Measurements from ENCODE around the gene PML.

The PML gene

DNA sequence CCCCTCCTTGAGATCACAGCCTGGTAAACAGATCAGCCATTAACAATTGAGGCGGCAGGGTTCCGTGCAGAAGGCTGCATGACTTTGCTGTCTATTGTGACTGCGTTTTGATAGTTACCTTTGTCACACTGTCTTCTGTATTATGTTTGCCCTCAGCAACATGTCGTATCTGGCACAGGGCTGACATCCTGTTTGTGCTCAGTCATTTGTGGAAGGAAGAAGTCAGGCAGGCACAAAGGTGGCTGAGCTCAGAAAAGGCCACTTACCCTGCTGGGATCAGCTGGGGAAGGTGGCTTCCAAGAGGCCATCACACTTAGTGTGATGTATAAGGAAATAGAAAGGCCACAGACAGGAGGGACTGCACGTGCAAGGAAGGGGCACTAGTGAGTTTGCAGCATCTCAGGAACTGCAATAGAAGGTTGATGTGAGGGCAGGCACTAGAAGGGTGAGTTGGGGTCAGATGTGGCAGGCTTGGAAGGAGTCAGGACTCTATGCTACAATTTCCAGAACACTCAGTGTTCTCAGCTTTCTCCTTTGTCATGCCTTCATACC is 13.4 kb downstream of the PML start:
- no peak for DNase-seq (ENCODE audit: low spot score)

DNA sequence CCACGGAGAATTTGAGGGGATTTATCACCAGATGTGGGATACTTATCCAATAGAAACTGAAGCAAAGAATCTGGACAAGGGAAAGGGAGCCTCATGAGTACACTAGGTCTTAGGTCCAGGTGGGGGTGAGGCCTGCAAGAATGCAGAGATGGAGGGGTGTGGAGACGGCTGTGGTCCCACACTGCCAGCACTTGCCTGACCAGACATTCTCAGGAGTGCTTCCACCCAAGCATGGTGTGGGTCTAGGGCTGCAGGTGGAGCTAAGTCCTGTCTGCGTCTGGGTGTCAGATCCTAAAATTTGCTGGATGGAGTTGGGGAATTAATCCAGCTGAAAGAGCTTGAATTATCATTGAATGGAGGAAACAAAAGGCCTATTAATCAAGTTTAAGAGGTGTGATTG is 14.4 kb downstream of the PML start:
- no peak for DNase-seq (ENCODE audit: low spot score)

DNA sequence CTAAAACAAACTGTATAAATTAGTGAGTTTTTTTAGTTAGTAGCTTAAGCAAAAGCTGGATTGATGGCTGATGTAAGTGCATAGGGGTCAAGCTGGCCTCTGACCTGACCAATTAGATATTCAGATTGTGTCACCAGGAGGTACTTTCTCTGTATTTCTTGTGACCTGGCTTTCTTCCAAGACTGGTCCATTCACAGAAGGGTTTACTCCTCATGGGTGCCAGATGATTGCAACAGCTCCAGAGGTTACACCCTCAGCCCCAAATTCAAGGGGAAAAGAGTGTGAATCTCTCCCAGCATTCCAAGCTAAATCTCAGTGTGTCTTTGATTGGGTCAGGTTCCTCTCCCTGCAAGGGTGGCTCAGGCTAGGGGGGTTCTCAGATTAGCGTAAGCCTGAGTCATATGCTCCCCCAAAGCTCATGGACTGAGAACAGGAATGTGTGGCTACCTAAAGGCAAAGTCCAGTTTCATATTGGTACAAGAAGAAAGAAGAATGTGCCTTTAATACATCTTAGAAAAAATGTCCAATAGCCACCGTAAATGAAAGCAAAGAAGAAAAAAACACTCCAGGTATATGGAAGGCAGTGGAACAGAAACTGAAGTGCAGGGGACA is 16.5 kb downstream of the PML start:
- DNase-seq (ENCODE audit: low spot score): peak; percentile 45

DNA sequence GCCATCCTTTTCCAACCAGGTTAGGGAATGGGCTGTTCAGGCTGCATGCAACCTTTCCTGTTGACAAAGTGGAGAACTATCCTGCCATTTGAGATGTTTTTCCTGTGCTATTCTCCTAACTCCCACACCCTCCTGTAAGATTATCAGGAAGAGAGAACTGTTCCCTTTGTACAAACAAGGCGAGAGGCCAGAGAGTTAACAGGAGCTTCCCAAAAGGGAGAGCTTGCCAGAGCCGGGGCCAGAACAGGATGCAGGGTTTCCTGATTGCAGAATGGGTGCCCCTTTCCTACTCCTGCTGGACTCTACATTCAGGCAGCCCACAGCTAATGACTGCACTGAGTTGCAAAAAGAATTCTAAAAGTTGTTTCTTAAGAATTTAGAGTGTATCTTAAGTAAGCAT is 17.1 kb downstream of the PML start:
- peak; percentile 17 for DNase-seq (ENCODE audit: low spot score)

DNA sequence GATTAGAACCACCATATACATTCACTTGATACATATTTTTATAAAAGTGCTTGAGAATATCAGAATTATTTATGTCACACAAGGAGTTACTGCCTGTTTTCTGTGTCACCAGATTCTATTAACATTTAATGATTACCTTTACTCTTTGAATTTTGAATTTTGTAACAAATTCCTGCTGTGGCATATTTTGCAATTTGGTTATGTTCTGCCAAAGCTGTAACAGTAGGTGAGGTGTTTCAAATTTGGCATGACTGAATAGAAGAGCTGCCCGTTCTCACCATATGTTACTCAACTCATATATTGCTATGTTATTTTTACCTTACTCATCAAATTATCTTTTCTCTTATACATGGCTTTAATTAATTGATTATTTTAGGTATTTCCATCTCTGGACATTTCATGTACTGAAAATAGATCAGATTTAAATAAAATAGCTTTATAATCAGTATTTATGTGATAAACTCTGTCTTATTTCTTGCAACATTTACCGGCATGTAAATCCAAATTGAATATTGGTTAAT is 18.9 kb downstream of the PML start:
- no peak for DNase-seq (ENCODE audit: low spot score)

DNA sequence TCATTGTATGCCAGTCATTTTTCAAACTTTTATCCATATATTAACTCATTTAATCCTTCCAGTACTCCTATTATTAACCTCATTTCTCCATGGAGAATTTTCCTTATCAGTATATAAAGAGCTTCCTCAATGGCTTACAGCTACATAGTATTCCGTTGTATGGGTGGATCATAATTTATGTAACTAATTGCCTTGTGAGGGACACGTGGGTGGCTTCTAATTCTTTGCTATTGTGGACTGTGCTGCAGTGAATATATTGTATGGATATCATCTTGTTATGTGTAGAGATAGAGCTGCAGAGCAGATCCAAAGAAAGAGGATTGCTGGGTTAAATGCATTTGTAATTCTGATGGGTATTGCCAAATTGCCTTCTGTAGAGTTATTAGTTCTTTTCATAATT is 25.2 kb downstream of the PML start:
- DNase-seq (ENCODE audit: low spot score): no peak

DNA sequence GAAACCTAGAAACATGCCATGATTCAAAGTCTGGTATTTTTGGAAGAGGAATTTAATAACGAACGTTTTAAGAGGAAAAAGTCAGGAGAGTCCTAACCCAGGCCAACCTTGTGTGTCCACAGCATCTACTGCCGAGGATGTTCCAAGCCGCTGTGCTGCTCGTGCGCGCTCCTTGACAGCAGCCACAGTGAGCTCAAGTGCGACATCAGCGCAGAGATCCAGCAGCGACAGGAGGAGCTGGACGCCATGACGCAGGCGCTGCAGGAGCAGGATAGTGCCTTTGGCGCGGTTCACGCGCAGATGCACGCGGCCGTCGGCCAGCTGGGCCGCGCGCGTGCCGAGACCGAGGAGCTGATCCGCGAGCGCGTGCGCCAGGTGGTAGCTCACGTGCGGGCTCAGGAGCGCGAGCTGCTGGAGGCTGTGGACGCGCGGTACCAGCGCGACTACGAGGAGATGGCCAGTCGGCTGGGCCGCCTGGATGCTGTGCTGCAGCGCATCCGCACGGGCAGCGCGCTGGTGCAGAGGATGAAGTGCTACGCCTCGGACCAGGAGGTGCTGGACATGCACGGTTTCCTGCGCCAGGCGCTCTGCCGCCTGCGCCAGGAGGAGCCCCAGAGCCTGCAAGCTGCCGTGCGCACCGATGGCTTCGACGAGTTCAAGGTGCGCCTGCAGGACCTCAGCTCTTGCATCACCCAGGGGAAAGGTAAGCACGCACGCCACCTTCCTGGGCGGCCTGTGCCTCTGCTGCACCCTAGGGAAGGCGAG is 28.4 kb downstream of the PML start:
- no peak for DNase-seq (ENCODE audit: low spot score)

DNA sequence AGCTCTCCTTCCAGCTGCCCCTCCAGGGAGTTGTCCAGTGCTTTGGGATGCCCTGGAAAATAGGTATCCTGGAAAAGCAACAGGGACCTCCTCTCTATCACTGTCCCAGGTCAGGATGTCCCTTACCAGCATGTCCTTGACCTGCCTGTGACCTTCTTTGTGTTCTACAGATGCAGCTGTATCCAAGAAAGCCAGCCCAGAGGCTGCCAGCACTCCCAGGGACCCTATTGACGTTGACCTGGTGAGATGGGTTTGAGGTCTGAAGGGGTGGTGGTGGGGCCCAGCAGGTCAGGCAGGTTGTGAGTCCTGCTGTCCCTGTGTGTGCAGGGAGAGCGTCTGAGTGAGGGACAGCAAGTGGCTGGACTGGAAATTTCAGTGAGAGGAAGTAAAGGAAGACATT is 30.2 kb downstream of the PML start:
- no peak for DNase-seq (ENCODE audit: low spot score)

DNA sequence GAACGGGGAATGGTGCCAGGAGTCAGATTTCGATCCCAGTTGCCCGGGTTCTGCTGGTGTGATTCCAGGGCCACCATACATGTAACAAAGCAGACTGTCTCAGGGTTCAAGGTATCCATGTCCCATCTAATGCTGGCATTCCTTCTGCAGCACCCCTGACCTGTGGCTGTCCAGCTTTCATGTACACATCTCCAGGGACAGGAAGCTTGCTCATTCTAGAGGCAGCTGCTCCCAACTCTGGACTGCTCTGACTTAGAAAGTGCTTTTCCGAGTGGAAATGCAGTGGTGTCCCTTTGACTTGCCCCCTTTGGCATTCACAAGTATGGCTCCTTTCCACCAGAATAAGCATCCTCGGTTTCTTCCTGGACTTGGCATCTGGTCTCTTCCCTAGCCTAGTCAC is 30.9 kb downstream of the PML start:
- no peak for DNase-seq (ENCODE audit: low spot score)

DNA sequence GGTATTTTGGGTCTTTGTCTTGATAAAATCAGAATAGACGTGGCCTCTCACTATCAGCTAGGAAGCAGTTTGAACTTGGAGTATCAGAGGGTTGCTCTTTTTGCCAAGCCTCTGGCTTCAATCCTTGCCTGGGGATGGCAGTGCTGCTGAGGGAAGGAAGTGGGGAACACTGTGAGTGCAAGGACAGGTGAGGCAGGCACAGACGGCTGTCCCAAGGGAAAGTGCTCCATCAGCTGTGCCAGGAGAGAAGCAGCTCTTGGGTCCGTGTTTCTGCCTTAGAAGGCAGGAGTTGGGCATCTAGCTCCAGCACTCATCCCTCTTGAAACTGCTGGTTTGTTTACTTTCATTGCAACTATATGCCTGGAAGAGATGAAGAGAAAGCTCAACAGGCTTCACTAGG is 33.2 kb downstream of the PML start:
- no peak for DNase-seq (ENCODE audit: low spot score)

DNA sequence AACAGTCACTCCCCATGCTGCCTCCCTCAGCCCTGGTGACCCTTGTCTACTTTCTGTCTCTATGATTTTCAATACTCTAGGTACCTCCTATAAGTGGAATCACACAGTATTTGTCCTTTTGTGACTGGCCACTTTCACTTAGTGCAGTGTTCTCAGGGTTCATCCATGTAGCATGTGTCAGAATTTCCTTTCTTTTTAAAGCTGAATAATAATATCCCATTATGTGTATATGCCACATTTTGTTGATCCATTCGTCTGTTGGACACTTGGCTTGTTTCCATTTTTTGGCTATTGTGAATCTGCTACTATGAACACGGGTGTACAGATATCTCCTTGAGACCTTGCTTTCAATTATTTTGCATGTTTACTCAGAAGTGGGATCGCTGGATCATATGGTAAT is 34.1 kb downstream of the PML start:
- no peak for DNase-seq (ENCODE audit: low spot score)

DNA sequence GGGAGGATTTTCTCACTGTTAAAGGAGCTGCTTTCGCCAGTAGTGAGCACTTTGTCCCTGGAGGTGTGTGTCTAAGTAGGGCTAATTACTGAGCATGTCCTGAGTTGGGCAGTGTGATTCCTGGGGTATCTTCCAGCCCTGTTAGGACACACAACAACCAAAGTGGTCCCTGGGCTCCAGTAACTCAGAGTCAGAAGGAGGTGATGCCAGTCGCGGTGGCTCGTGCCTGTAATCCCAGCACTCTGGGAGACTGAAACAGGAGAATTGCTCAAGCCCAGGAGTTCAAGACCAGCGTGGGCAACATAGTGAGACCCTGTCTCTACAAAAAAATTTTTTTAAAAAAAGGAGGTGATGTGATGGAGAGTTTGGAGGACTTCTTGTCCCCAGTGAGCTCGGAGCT is 37.5 kb downstream of the PML start:
- DNase-seq (ENCODE audit: low spot score): no peak

DNA sequence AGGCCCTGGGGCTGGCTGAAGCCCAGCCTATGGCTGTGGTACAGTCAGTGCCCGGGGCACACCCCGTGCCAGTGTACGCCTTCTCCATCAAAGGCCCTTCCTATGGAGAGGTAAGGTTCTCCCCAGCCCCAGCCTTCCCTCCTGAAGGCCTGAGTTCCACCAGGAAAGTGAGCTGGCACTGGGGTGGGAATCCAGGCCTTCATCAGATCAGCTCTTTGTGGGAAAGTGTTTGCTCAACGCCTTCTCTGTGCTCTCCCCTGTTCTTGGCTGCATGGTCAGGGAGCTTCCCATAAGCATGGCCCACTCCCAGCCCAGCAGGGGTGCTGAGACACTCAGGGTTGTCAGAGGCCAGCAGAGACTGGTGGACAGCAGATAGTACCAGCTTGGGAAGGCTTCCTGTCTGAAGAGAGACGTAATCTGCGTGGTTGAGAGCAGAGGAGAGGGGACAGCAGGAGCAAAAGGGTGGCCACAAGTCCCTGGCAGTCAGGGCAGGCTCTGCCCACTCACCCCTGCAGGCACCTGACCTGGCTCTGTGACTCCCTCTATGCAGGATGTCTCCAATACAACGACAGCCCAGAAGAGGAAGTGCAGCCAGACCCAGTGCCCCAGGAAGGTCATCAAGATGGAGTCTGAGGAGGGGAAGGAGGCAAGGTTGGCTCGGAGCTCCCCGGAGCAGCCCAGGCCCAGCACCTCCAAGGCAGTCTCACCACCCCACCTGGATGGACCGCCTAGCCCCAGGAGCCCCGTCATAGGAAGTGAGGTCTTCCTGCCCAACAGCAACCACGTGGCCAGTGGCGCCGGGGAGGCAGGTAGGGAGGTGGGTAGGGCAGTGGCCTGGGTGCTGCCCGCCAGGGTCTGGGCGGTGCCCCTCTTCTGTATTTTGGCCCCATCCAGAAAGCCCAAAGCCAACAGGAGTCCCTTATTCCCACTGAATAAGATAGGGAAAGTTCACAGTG is 38.4 kb downstream of the PML start:
- DNase-seq (ENCODE audit: low spot score): no peak

DNA sequence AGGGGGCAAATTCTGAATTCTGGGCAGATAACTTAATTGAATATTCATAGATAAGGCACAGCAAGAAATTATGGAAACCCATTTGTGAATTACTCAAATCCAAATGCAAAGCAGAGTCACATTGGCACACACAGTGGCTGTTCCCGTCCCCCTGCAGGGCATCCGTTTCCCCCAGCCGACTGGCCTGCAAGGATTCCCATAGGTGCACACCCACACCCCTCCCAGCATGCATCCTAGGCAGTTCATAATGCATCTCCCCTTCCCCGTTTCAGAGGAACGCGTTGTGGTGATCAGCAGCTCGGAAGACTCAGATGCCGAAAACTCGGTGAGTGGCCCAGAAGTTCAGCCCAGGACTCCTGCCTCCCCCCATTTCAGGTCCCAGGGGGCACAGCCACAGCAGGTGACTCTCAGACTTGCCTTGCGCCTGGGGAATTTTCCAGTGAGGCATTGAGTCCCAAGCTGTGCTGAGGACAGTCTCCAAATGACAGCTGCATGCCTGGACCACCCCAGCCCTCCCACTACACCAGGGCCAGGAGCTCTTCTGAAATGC is 39.8 kb downstream of the PML start:
- no peak for DNase-seq (ENCODE audit: low spot score)

DNA sequence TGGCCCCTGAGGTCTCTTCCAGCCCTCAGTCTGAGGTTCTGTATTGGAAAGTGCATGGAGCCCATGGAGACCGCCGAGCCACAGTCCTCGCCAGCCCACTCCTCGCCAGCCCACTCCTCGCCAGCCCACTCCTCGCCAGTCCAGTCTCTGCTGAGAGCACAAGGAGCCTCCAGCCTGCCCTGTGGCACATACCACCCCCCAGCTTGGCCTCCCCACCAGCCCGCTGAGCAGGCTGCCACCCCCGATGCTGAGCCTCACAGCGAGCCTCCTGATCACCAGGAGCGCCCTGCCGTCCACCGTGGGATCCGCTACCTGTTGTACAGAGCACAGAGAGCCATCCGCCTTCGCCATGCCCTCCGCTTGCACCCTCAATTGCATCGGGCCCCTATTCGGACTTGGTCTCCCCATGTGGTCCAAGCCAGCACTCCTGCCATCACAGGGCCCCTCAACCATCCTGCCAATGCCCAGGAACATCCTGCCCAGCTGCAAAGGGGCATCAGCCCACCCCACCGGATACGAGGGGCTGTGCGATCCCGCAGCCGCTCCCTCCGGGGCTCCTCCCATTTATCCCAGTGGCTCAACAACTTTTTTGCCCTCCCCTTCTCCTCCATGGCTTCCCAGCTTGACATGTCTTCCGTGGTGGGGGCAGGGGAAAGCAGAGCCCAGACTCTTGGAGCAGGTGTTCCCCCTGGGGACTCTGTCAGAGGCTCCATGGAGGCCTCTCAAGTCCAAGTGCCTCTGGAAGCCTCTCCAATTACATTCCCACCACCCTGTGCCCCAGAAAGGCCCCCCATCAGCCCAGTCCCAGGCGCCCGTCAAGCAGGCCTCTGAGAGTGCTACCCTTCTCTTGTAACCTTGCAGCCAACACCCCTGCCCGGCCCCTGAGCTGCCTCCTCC is 40.9 kb downstream of the PML start:
- no peak for DNase-seq (ENCODE audit: low spot score)

DNA sequence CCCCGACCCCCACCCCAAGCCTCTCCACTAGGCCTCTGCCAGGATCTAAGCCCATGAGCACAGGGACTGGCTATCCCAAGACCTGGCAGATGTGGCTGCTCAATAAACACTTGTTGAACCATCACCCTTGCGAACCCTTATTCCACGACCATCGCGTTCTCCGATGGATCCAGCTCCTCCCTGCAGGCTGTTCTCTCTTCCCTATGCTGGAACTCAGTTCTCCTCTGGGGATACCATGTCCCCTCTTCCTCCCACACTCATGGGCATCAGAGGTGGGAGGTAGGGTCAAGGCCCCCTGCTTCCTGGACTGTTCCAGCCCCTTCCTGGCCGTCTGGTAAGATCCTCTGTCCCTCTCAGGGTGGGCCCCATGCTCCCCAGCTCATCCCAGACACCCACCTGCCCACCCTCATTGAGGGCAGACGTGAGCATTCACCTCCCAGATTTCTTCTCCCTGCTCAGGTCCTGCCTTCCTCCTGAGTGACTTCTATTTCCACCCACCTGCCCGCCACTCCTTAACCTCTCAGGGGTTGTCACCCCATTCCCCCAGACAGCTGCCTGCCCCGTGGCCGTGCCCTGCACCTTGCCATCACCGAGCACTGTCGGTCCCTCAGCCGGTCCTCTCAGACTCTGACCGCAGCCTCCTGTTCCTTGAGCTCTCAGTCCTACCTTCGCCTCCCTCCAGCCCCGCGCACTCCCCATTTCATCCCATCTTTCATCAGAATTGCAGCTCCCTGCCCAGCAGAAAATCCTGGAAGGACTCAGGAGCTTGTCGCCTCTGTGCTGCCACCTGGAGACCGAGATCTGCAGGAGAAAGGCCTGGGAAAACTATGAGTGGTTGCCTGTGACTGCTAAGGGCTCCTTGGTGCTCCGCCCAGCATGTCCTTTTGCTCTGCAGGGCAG is 42.0 kb downstream of the PML start:
- peak; percentile 80 for DNase-seq (ENCODE audit: low spot score)

DNA sequence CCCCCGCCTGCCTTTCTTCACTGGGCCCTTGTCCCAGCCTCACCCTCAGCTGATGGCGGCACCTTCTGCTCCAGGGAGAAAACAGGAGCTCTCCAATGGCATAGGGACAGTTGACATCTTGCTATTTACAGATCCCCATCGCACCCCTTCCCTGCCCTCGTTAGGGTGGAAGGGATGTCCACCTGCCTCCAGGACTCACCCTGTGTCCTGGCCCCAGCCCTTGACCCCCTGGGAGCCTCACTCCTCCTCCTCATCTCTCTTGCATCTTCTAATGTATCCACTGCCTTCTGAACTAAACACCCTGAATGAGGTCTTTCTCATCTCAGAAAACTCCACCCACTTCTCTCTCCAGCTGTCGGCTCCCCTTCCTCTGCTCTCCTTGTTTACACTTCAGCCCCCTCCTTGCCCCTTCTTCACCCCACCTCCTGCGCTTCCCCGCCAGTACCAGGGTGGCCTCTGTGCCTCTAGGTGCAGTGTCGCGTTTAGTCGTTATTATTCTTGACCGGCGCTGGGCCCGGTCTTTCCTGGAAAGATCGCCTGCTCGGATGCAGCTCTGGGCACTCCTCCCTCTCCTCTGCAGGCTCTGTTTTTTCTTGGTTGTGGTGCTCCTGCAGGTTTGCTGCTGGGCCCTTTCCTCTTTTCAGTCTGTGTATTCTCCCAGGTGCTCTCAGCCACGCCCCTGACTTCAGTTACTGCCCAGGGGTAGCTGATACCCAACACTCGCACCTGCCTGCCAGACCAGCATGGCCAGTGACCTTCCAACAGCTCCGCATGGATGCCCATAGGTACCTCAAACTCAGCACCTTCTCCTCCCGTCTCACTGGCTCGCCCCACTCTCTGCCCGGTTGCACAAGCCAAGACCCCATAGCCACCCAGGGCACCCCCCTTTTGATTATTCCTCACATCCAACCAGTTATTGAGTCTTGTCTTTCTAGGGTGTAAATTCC is 42.9 kb downstream of the PML start:
- no peak for DNase-seq (ENCODE audit: low spot score)

DNA sequence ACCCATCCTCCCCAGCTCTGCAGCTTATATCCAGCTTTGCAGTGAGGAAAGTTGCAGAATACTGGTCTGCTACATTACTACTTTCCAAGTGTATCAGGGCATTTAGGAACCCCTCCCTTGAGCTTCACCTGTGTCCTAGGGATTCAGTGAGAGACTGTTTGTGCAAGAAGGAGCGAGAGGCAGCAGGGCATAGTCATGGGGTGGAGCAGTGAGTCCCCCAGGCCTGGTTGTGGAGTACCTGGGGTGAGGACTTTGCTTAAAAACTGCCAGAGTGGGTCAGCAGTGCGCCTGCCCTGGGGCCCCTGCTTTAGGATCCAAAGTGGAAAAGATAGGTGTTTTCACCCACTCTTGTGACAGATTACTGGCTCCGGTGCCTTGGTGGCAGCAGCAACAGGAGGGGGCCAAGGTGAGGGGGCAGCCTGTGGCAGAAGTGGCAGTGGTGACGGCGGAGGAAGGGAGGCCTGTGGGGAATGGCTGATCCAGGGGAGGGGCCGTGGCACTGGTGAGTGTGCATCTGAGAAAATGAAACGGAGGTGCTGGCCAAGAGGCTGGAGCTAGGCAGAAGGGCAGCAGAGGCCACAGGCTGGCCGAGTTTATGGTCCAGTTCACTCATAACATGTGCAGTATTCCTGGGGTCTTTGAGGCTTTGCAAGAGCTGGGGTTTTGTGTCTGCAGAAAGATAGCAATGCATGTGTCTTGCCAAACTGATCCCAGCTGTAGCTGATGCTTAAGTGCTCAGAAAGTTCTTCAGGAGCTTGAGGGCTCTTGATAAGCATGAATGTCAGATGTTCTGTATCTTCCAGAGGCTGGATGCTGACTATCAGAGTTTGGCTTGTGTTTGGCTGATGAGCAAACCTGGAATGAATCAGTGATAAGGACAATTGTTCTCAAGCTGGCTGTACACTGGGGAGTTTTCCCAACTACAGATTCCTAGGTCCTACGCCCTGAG is 44.5 kb downstream of the PML start:
- peak; percentile 45 for DNase-seq (ENCODE audit: low spot score)

All from AG08395 (cell line).